Stimulated activated CD4-positive, alpha-beta T cell treated with anti-CD3 and anti-CD28 coated beads, Interleukin-1b, Interleukin-23, amount 100 ng/mL, for 4 hours (primary cell): ENCODE data around the gene CR1L.
A peak's percentile ranks its signal among the peaks of the same experiment; 100 is the strongest.
"Not testable (repeated sequence)": the region's sequence is repeated elsewhere in the genome, so short reads cannot be mapped to it uniquely, and the experiment has no call there.

Source experiments
- DNase-seq, 2 donors: peaks; one replicate each; pipeline ENCODE4 v3.0.0-alpha.2; 2020; ENCODE audit warnings: low read depth in 2 of 2

CR1L gene

DNA sequence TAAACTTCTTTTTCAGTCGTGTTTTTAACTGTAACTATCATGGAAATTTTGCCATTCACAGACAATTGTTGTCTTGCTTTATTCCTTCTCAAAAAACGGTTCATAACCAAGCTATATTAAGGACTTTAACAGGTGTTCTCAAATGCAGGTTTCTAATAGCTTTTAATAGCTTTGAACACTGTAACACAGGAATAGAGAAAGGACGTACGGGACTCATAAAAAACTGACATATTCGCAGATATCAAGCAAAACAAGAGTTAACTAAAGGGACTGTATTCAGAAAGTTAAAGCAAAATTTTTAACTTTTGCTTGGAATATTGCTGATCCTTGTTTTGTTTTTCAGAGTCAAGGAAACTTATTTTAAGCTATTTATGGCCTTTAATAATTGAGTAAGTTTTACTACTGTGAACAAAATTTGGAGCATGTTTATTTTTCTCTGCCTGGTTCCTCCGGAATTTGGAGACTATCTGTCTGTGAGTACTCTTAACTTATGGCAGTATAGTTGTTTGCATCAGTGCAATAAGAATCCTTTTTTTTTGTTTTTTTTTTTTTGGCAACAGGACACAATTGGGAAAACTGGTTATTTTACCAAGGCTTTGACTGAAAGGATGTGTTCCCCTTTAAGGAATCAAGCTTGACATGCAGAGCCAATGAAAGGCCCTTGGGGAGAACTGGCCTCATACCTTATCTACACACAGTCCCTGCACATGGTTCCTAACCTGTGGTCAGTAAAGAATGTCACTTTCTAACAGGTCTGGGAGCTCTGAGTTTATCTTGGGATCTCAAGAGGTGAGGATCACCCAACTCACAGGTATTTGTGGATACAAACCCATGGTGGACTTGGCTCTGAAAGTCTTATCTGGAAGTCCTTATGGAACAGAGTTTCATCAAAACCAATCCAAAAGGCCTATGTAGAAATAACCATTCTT, 101.2 kb downstream of the CR1L start:
- no peak for DNase-seq

DNA sequence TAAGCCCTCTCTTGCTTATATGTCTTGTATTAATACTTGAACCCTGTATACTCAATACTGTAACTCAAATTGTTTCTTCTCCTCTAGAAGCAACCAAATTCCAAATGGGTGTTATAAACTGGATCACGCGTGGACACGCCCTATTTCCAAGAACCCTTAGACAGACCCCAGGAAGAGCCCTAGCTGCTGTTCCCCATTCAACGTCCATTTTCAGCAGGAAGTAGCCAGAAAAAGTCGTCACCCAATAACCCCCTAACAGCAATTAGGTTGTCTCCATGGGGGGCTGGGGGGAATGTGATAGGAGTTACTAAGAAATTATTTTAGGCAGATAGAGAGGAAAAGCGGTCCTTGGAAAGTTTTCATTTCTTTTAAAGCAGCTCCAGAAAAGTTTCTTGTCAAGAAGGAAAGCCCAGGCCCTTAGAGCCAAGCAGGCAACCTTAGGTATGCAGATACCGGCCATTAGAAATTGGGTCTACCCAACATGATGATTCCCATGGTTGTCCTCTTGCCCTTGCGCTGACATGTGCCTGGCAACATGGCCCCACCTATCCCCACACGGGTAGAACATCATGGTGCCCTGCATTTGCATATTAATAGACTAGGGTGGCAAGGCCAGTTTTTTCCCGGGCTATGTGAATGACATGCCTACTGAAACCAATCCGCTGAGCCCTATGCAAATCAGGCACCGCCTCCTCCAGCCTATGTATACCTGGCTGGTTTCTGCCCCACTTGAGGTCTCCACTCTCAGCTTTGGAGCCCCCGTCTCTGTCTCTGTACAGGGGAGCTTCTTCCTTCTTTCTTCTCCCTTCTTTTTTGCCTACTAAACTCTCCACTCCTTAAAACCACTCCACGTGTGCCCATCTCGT, 102.9 kb downstream of the CR1L start:
- DNase-seq = no peak

DNA sequence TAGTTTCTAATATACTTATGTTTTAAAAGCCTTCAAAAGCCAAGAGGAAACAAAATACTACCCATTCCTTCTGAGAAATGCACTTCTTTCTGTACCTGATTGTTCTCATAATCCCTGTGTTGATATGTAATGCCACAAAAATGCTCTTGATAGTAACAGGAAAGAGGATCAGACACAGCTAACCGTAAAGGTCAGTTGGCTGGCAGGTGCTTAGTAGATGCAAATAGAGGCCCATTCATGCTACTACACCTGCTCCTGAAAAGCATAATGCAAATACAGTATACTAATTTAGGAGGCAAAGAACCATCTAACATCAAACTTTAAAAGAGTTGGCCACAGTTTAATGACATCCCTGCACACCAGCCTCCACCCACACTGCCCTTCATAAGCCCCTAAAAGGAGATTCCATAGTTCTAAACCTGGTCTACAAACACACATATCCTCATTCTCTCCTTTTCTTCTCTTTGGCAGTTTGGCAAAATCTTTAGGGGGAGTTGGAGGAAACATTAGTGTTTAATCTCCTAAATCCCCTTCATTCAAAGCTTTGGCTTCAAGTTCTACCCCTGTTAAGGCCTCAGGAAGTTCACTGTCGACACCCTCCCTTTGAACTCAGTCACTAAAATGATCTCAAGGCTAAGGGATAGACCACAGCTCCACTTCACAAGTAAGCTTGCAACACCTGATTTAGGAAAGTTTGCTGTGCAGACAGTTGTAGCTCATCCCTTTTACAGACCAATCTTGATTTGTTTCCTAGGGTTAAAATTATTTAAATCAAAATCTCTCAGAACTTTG, 104.0 kb downstream of the CR1L start:
- no peak for DNase-seq

DNA sequence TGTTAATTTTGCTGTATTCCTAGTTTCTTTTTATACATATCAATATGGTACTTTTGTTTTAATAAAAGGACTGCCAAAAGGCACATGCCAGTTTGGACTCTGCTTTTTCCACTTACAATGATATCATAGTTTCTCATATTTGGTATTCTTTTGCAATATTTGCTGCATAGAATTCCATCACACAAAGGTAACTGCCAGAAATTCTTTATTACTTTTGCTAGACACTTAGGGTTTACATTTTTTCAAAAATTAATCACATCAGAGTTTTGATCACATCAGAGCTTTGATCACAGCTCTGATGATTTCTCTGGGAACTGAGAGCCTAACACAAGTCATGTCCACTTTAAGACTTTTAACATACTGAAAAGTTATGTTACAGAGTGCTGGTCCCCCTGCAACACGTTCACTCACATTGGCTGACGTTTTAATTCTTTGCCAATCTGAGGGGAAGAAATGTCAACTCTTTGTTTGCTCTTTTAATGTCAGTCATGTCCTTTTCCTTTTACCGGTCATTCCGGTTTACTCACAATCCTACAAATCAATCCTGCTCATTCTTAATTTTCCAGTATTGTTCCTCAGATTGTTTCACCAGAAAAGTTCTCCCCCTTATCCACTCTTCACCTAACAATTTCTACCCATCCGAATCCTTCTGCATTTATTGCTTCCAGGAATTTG, 105.8 kb downstream of the CR1L start:
- no peak for DNase-seq

DNA sequence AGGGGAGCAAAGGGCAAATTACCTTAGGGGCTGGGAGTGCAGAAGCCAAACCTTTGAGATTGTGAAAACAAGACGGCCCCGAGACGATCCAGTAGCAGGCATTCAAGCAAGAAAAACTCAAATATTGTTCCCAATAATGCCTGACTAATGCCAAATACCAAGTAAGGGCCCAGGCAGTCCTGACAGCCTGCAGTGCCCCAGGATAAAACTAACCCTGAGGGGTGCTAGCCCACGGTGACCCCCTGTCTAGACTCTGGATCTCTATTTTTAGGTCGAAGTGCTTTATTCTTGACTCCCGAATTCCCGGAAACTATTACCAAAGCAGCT, 106.5 kb downstream of the CR1L start:
- DNase-seq = not testable (repeated sequence)

- peak; percentile 83 to 92 for DNase-seq
Observed at GRCh38 chr1:207751790-207752455, 107.0 kb downstream of the CR1L start, which contains the start of gene CD46. TSS of gene CD46 (plus strand) at chr1:207752054. CDS start at chr1:207752213, 159 bp downstream.

- DNase-seq = no peak
Observed at GRCh38 chr1:207752456-207752998, 107.6 kb downstream of the CR1L start.

GRCh38 chr1:207753611-207754010, 108.7 kb downstream of the CR1L start:
- DNase-seq = no peak

DNA sequence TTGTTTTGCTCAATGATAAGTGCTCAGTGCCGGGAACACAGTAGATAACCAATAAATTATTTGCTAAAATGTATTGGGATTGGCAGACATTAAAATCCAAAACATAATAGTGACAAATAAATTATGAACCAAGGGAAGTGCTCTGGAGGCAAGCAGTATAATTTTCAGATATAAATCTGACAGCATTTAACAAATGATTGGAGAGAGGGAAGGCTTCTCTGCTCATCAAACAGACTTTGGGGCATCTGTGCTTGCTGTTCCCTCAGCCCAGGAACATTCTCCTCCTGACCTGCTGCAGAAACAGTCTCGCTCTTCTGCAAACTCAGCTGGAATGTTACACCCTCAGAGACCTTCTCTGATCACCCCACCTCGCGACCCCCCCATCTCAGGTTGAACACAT, 109.1 kb downstream of the CR1L start:
- no peak for DNase-seq

GRCh38 chr1:207754974-207755700, 110.2 kb downstream of the CR1L start:
- no peak for DNase-seq

GRCh38 chr1:207755846-207756693, 111.1 kb downstream of the CR1L start:
- DNase-seq = no peak

GRCh38 chr1:207762622-207763021, 117.7 kb downstream of the CR1L start:
- no peak for DNase-seq

- no peak for DNase-seq
Observed at GRCh38 chr1:207763091-207763490, 118.2 kb downstream of the CR1L start.

DNA sequence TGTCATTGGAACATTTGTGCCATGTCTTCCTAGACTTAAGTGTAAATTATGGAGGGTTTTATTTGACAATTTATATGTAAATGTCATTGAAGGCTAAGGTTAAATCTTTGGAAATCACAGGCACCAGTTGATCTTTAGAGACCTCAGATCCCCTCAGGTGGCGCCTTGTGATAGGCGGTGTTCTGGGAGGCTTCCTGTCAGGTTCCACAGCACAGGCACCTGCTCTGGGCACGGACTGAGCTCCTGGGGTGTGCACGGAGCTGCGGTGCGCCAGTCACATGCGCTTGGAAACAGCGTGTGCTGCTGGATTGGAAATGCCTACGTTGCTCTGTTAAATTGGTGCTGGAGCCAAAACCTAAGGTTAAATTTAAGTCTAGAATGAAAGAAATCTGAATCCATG, 119.0 kb downstream of the CR1L start:
- no peak for DNase-seq

DNA sequence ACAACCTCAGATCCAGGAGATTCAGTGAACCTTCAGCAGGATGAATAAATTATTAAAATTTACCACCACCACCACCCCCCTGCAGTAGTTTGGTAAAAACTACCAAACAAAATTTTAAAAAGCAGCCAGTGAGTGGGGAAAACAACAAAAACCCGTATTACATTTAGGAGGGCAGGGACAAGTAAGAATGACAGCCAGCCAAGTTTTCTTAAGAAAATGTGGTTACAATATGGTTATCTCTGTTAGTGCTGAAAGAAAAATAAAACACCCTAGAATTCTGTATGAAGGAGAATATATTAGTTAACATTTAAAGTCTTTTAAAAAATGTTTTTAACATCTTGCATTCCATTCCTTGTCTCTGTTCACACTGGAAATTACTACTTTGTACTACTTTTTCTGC, 121.6 kb downstream of the CR1L start:
- DNase-seq = no peak

DNA sequence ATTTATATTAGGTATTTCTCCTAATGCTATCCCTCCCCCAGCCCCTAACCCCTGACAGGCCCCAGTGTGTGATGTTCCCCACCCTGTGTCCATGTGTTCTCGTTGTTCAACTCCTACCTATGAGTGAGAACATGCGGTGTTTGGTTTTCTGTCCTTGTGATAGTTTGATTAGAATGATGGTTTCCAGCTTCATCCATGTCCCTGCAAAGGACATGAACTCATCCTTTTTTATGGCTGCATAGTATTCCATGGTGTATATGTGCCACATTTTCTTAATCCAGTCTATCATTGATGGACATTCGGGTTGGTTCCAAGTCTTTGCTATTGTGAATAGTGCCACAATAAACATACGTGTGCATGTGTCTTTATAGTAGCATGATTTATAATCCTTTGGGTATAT, 125.6 kb downstream of the CR1L start:
- not testable (repeated sequence) for DNase-seq
